Bronchial epithelial cell (primary cell): ENCODE data around the gene C13orf46. TPM values are rescaled to one million over a fixed set of nuclear protein-coding genes. Genes with fewer than 3 reads are reported as not detected.

Source experiments
- DNase-seq: peaks from one replicate; pipeline ENCODE4 v3.0.0-alpha.2; 2010; ENCODE audit warnings: low read depth
- FAIRE-seq: peaks from 2 replicates; lab custom pipeline; 2011; peaks lifted over from hg19 to GRCh38; lab: Jason Lieb, UNC
- H3K27me3 ChIP-seq: 2 replicates; pipeline ENCODE4 v1.5.1; 2011; ENCODE audit warnings: low read length; ENCODE audit not compliant: control insufficient read depth, insufficient read depth
- H3K36me3 ChIP-seq: 2 replicates; pipeline ENCODE4 v1.5.1; 2011; ENCODE audit warnings: low read length; ENCODE audit not compliant: control insufficient read depth, insufficient read depth
- H3K4me3 ChIP-seq: 2 replicates; pipeline ENCODE4 v1.5.1; 2011; ENCODE audit warnings: mild to moderate bottlenecking, low read depth, low read length, control low read depth
- CTCF ChIP-seq: IDR thresholded peaks from 2 replicates; pipeline ENCODE4 v1.5.1; 2011; ENCODE audit warnings: mild to moderate bottlenecking, moderate library complexity, low read length, control low read depth, inconsistent platforms; ENCODE audit not compliant: insufficient read depth, severe bottlenecking
- total RNA-seq: library from RNA; depleted of rRNA; stranded (reverse); fragments of >200 nt; gene quantifications from 2 replicates; pipeline ENCODE4 v1.2.1, GENCODE V29; 2014

The C13orf46 gene
- total RNA-seq, 1 donor from 2014 or later: not detected

- no peaks in the 10 kb centered on the region for H3K27me3 ChIP-seq
- peak; percentile 79 for FAIRE-seq
- H3K36me3 ChIP-seq: no peaks in the 10 kb centered on the region
- peak; percentile 44 for DNase-seq
- no peak for TF ChIP-seq CTCF
- no peak overlapping the region for H3K4me3 ChIP-seq
Measured at GRCh38 chr13:113976711-113977684, 3.1 kb upstream of the C13orf46 start.

- Histone ChIP-seq H3K27me3 (no peaks in the 10 kb centered on the region), H3K36me3 (no peaks in the 10 kb centered on the region), H3K4me3 (no peak overlapping the region)
- DNase-seq (no peak), FAIRE-seq (no peak)
- TF ChIP-seq CTCF: no peak
Measured at GRCh38 chr13:113975416-113975815, 1.5 kb upstream of the C13orf46 start.

- Histone ChIP-seq H3K27me3 (no peaks in the 10 kb centered on the region), H3K4me3 (no peak overlapping the region), H3K36me3 (no peaks in the 10 kb centered on the region)
- no peak for TF ChIP-seq CTCF
- DNase-seq: no peak
- peak; percentile 23 for FAIRE-seq
Measured at GRCh38 chr13:113974304-113975281, 717 bp upstream of the C13orf46 start.

DNA sequence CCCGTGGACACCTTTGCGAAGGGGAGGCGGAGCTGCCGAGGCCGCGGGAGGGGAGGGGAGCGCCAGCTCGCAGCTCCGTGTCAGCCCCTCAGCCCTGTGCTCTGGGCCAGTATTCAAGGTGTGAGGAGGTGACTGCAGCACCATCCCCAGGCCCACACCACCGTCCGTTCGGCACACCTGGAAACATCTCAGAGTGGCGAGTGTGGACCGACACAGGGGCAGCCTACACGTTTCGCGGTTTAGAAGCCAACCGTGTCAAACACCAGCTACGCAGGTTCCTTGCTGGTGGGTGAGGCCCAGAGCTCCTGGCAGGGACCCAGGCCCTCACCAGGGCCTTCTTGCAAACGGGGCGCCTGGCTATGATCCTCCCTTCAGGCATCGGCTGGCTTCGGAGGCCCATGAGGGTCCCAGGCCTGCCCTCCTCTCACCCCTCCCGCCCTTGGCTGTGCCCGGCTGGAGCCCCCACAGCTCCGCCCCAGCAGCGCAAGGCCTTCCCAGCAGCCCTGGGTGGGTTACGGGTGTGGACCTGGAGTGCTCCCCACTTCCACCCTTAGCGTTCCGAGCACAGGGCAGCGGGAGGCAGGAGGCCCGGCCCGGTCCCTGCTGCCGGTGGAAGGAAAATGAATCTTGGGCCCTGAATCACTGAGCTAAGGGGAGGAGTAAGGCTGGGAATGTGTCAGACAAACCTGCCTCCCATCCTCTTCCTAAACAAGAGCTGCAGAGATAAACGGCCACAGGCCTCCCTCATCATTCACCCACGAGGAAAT, 1.2 kb downstream of the C13orf46 start:
- no peak for FAIRE-seq
- DNase-seq: no peak
- Histone ChIP-seq H3K36me3 (no peaks in the 10 kb centered on the region), H3K27me3 (no peaks in the 10 kb centered on the region), H3K4me3 (no peak overlapping the region)
- no peak for TF ChIP-seq CTCF

- FAIRE-seq: no peak
- no peaks in the 10 kb centered on the region for H3K36me3 ChIP-seq
Measured at GRCh38 chr13:113971471-113972231, 2.2 kb downstream of the C13orf46 start.

More at GRCh38 chr13:113971471-113972231, 2.2 kb downstream of the C13orf46 start:
- Histone ChIP-seq H3K4me3 (no peak overlapping the region), H3K27me3 (no peaks in the 10 kb centered on the region)
- no peak for TF ChIP-seq CTCF
- DNase-seq: no peak
